GM19023 (cell line): Measurements from ENCODE around the gene SCO2.
A peak's percentile ranks its signal among the peaks of the same experiment; 100 is the strongest.
"Not testable (repeated sequence)": the region's sequence is repeated elsewhere in the genome, so short reads cannot be mapped to it uniquely, and the experiment has no call there.

ENCODE experiments used
- ATAC-seq: cut with Tn5 transposase; IDR thresholded peaks from one replicate; pipeline ENCODE4 v1.9.1; 2021; ENCODE audit warnings: mild to moderate bottlenecking, moderate library complexity; ENCODE audit not compliant: unreplicated experiment

SCO2 gene

DNA sequence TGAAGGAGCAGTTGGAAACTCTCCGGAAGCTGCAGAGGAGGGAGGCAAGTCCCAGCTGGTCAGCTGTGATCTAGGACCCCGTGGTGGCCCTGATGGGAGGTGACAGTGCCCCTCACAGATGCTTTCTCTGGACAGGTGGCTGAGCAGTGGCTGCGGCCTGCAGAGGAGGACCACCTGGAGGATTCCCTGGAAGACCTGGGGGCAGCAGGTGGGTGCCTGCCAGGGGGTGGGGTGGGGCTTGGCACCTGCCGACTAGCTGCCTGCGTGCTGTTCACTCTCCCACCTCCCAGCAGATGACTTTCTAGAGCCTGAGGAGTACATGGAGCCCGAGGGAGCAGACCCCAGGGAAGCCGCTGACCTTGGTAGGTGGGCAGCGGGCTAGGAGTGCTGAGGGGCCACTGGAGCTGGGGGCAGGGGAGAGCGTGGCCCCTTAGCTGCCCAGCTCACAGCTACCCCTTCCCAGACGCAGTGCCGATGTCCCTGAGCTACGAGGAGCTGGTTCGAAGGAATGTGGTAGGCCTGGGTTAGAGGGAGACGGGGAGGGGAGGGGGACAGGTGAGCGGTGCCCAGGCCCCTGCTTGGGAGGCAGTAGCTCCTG, 3.1 kb downstream of the SCO2 start:
- ATAC-seq = no peak

DNA sequence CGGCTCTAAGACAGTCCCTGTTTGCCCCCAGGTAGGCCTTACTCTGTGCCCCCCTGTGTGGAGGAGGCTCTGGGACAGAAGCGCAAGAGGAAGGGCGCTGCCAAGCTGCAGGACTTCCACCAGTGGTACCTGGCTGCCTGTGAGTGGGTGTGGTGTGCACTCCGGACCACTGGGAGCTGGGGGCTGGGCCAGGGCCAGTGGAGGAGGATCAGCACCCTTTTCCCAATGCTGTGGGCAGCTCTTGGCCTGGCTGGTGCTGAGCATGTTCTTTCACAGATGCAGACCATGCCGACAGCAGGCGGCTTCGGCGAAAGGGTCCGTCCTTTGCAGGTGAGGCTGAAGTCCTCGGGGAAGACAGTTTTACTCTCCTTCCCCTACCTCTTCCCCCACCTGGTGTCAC, 3.7 kb downstream of the SCO2 start:
- ATAC-seq = no peak

DNA sequence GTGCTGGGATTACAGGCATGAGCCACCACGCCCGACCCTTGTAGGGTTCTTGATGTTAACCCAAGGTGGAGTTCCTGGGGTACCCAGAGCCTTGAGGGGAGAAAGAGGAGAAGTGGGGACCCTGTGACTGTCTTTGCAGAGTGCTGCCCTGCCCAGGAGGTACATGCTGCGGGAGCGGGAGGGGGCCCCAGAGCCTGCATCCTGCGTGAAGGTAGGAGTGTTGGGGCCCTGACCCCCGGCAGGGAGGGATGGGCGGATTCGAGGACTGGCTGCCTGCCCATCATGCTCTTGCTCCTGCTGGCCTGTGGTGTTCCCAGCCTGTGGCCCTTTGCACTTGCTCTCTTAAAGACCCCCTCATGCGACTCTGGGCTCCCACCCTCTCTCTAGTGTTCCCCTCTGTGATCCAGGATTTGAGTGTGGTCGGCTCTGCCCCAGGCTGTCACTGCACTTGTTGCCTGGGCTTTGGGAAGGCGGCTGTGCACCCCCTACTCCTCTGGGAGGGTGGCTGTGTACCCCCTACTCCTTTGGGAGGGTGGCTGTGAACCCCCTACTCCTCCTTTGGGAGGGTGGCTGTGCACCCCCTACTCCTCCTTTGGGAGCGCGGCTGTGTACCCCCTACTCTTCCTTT, 4.5 kb downstream of the SCO2 start:
- no peak for ATAC-seq

DNA sequence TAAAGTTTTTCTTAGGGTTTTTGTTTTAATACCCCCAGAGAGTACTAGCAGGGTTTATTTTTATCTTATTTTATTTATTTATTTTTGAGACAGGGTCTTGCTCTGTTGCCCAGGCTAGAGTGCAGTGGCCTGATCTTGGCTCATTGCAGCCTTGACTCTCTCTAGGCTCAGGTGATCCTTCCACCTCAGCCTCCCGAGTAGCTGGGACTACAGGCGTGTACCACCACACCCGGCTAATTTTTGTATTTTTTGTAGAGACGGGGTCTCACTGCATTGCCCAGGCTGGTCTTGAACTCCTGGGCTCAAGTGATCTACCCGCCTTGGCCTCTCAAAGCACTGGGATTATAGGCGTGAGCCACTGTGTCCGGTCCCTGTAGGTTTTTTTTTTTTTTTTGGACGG, 5.2 kb downstream of the SCO2 start:
- not testable (repeated sequence) for ATAC-seq

DNA sequence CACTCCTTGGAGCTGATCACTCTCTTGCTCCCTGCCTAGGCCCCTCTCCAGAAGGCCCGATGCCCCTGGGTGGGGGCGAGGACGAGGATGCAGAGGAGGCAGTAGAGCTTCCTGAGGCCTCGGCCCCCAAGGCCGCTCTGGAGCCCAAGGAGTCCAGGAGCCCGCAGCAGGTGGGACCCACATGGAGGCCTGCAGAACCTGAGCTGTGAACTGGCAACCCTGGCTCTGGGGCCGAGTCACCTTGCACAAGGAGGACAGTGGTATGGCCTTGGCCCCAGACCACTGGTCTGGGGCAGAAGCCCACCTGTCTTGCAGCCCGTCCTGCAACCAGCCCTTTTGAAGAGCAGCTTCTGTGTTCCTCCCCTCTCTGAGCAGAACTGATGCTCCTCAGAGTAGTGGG, 6.2 kb downstream of the SCO2 start:
- ATAC-seq = no peak

DNA sequence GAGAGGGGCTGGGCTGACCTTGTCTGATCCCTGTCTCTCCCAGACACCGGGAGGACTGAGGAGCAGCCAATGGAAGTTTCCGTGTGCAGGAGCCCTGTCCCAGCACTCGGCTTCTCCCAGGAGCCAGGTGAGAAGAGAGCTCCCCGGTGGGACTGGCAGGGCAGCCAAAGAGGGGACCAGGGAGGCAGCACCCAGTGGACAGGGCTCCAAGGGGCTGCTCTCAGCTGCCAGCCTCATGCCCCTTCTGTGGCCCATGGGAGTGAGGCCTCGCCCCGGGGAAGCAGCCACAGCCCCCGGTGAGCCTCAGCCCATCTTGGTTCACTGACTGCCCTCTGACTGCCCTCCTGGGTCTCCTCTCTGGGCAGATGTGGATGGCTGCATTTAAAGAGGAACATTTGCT, 6.8 kb downstream of the SCO2 start:
- ATAC-seq = no peak

DNA sequence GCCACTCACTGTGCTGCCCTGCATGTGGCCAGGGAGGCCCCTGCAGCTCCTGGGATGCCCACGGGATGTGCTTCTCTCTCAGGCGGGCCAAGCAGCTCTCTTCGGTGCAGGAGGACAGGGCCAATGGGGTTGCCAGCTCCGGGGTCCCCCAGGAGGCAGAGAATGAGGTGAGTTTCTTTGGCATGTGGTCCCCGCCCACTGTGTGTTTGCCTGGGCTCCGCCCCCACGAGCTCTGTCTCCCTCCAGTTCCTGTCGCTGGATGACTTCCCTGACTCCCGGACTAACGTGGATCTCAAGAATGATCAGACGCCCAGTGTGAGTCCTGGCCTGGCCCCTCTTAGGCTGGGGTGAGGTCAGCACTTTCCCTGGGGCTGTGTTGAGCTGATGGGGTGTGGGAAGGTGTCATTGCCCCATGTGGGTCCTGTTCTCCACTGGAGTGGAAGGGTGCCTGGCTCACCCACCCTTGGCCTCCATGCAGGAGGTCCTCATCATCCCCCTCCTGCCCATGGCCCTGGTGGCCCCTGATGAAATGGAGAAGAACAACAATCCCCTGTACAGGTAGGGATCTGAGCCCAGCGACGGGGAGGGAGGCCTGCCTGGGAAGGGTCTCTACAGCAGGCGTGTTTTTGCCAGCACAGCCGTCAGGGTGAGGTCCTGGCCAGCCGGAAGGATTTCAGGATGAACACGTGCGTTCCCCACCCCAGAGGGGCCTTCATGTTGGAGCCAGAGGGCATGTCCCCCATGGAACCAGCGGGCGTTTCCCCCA, 7.7 kb downstream of the SCO2 start:
- ATAC-seq = no peak

DNA sequence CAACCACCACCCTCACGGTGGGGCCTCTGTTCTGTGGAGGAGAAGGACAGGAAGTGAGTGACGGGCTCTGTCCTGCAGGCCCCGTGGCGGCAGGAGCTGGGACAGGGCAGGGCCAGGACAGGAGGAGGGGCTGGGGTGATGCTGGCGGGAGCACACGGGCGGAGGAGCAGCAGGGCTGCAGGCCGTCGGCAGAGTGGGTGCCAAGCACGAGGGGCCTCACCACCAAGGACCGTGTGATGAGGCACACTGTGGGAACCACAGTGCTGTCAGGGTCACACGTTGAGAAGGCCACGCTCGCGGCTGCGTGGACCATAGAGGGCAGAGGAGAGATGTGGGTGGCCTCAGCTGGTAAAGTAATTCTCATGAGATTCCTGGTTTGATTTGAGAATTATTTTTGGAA, 8.5 kb downstream of the SCO2 start:
- ATAC-seq = no peak

DNA sequence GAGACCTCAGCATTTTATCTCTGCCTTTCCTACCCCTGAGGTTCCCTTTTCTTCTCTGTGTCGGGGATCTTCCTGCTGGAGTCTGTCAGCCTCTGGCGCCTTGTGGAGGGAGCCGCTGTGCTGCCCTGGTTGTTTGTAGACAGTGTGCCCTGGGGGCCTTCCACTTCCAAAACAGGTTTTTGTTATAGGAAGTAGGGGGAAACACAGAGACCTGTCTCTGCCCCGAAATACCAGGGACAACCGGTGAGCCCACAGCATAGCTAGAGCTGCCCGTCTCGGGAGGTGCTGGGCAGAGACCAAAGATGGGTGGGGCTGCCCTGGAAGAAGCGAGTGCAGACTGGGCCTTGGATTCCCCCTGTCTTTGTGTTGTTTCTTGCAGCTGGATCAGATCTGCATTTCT, 9.3 kb downstream of the SCO2 start:
- no peak for ATAC-seq

DNA sequence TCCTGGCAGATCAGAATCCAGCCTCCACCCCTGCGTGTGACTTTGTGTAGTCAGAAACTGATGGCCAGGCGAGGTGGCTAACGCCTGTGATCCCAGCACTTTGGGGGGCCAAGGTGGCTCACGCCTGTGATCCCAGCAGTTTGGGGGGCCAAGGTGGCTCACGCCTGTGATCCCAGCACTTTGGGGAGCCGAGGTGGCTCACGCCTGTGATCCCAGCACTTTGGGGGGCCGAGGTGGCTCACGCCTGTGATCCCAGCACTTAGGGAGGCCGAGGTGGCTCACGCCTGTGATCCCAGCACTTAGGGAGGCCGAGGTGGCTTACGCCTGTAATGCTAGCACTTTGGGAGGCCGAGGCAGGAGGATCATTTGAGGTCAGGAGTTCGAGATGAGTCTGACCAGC, 12.2 kb downstream of the SCO2 start:
- no peak for ATAC-seq

DNA sequence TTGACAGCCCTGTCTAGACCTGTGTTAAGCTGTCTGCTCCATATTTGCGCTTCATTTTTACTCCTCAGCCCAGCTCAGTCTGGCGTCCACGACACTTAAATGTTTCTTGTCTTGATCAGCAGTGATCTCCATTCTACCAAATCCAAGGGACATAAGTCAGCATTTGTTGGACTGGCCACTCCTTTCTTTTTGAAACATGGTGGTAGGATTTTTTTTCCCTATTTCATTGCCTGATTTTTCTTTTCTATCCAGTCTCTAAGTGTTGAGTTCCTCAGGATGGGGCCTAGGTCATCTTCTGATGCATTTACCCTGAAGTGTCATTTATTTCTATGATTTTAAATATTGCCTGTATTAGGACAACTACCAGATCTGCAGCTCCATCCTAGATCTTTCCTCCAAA, 16.5 kb downstream of the SCO2 start:
- ATAC-seq = no peak

DNA sequence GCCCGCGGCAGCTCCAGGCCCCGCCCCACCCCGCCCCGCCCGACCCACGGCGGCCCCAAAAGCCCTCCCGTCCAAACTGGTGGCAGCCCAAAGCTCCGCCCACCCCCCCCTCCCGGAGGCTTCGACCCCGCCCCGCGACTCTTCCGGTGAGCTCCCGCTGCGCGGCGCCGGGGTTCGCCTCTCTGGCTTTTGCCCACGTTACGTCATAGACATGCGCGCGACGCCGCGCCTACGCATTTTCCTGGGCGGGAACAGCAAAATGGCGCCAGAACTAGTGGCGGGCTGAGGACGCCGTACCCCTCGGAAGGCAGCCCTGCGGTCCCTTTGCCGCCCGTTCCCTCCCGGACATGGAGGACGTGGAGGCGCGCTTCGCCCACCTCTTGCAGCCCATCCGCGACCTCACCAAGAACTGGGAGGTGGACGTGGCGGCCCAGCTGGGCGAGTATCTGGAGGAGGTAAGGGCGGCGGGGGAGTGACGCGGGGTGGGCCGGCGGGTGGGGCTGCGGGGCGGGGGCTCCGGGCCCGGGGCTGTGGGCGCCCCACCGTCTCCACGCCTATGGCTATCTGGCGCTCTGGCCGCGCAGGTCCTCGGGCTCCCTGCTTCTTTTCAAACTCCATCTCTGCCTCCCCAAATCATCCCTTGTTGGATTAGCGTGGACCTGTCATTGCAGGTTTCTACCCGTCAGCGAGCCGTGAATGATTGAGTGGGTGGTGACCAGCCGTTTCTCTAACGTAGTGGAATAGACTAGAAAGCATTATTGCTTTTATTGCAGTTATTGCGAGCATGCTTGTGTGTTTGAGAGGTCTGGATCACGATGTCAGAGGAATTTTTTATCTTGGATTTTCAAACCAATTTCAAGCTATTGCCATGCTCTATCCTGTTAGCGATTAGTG, 17.2 kb downstream of the SCO2 start, which contains the start of gene NCAPH2:
Gene NCAPH2, plus strand, starts transcription at position 234 of the 894 bp plus-strand sequence. Its CDS starts 114 bp downstream, at position 348.
- peak; percentile 62 for ATAC-seq

DNA sequence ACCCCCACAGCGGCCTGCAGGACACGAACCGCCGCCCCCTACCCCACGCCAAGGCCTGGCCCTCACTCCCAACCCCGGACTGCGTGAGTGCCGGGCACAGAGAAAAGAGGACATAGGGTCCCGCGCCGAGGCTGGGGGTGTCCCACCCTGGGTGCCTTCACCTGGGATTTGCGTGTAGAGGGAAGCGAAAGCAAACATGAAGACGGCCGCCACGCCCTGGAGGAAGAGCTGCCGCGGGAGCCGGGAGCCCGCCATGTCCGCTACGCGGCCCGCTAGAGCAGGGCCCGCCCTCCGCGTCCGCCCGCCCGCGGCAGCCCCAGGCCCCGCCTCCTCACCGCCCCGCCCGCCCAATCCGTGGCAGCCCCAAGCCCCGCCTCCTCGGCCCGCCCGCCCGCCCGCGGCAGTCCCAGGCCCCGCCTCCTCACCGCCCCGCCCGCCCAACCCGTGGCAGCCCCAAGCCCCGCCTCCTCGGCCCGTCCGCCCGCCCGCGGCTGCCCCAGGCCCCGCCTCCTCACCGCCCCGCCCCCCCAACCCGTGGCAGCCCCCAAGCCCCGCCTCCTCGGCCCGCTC, 17.9 kb downstream of the SCO2 start, which contains the start of gene LMF2:
Gene LMF2, minus strand, starts transcription at position 282 of the 570 bp plus-strand sequence. Its CDS starts 27 bp downstream, at position 255.
- peak; percentile 59 for ATAC-seq

DNA sequence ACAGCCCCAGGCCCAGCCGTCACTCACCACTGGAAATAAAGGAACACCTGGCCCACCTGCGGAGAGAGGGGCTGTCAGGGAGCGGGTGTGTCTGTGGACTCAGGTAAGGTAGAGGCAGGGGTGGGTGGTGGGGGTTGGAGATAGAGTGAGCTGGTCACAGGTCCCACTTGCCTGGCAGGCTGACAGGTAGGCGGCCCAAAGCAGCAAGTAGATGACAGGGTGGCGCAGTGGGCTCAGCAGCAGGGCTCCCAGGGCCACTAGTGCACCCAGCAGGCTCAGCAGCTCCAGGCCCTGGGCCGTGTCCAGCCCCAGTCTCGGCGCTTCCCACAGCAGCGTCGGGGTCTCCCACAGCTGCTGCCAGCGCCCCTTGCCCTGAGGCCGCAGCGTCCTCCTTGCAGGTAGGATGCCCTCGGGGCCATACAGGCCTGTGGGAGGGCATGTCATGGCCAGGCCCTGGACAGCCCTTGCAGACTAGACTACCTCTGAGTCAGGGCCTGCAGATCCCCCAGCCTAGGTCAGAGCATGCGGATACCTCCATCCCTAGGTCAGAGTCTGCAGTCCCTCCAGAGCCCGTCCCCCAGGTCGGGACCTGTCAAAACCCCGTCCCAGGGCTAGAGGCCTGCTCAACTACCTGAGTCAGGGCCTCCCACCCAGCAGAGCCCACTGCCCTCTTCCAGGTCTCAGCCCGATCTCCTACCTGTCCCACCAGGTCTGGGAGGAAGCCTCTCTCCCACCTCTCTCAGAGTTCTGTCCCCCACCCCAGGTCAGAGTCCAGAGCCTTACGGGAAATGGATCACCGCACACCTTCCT, 18.6 kb downstream of the SCO2 start:
- no peak for ATAC-seq

DNA sequence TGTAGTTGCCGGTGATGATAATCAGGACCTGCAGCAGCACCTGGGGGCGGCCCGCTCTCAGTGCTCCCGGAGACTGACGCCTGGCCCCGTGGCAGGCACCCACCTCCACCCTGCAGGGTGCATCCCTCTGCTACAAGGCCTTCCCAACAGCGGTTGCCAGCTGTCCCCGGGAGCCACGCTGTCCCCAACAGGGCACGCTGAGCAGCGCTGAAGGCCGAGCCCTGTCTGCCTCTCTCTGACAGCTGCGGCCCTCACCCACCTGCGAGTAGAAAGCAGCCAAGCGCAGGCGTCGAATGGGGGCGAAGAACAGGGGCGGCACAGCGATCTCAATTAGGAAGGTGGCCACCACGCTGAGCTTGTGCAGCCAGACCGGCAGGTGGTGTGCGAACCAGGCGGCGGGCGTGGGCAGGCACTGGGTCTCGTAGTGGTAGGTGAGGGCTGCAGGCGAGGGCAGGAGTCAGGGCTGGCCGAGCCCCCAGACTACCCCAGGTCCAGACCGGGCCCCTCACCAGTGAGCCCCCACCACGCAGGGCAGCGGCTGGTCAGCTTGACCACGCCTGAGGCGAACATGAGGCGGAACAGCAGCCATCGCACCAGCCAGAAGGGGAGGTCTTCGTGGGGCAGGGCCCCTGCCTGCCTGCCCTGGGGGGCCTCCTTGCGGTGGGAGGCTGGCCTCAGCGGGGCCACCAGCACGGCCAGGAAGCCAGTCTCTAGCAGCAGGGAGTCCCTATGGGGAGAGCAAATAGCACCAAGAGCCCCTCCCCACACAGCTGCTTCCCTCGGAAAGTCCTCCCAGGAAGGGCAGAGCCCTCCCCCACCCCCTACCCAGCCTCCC, 19.4 kb downstream of the SCO2 start:
- ATAC-seq = no peak

DNA sequence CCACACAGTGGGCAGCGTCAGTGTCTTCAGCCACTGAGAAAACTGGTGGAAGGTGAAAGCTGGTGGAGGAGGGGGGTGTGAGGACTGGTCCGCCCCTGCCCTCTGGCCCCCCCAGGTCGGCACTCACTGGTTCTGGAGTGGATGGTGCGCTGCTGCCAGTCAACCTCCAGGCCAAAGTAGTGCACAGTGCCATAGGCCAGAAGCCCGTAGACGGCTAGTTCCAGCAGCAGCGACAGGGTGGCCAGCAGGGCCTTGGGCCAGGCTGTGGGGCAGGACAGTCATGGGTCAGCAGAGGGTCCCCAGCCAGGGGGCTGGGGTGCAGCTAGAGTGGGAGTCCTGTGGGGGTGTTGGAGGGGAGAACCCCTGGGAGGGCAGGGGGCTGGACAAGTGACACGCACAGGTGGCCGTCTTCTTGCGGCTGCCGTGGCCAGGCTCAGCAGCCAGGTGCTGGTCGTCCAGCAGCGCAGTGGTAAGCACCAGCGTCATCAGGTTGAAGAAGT, 20.1 kb downstream of the SCO2 start:
- ATAC-seq = no peak

DNA sequence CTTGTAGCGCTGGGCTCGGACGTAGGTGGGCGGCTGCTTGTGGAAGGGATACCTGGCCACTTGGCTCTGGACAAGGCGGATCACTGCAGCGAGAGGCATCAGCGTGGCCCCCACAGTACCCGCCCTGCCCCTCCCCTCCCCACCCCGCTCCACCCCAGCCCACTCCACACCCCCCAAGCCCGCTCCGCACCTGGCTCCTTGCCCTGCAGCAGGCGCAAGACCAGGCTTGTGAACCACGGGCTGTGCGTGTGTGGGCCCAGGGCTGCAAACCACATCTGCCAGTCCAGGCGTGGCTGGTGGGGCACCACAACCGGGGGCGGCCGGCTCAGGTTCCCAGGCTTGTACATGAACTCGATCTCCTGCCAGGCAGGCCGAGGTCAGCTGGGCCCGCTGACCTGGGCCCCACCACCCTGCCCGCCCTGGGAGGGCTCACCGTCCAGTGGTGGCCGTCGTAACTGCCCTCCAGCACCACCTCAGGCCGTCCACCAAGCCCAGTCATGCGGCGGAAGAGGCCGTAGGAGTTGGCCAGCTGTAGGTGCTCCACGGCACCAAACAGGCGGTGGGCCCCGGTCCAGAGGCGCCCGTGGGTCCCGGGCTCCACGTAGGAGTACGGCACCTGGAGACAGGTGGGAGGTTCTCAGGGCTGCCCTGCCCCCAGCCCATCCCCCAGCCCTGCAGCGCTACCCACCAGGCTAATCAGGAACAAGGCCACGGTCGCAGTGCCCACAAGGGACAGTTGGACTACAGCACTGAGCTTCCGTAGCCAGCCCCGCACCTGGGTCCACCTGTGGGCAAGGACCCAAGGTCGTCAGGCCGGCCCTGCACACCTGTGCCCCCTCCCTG, 20.8 kb downstream of the SCO2 start:
- ATAC-seq = no peak
